Measurements from ENCODE around the gene NOX1.

DNA sequence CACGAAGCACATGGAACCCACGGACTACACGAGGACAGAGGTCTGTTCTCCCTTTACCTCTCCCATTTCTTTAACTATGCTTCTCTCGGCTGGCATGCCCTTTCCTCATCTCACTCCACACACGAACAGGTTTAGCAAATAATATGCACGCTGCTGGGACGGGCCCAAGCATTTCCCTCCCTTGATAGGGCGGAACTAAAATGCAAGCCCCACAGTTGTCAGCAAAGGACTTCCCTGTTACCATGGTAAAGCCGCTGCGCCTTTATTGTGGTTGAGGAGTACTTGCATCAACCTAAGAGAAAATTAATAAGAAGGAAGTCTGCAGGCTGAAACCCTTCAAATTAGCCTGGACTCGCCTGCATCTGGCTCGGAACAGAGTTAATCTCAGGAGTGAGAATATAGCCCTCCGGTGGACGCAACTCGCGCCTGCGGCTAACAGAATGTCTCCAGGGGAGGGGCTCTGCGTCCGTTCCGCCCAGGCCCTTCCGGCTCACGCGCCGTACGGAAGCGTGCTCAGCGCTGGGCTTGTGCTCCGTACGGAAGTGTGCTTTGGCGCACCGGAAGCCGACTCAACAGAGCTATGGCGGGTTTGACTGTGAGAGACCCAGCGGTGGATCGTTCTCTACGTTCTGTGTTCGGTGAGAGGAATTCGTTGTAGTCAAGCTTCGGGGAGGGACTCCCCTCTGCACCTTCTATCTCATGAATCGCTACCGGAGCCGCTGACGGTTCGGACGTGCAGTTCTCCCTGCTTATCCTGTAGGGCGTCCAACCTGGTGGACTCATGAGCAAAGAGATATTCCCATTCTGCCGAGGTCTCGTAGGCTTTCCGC lies 54.1 kb downstream of the NOX1 start, which contains the start of gene CSTF2:
- no peak for TF ChIP-seq EZH2phosphoT487 (conservative IDR thresholded peaks at IDR 0.05; ENCODE audit: low read length)
- TF ChIP-seq, protein P1, sequence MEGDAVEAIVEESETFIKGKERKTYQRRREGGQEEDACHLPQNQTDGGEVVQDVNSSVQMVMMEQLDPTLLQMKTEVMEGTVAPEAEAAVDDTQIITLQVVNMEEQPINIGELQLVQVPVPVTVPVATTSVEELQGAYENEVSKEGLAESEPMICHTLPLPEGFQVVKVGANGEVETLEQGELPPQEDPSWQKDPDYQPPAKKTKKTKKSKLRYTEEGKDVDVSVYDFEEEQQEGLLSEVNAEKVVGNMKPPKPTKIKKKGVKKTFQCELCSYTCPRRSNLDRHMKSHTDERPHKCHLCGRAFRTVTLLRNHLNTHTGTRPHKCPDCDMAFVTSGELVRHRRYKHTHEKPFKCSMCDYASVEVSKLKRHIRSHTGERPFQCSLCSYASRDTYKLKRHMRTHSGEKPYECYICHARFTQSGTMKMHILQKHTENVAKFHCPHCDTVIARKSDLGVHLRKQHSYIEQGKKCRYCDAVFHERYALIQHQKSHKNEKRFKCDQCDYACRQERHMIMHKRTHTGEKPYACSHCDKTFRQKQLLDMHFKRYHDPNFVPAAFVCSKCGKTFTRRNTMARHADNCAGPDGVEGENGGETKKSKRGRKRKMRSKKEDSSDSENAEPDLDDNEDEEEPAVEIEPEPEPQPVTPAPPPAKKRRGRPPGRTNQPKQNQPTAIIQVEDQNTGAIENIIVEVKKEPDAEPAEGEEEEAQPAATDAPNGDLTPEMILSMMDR (IDR thresholded peaks at IDR 0.05; ENCODE audit: insufficient read depth, low read length, poor library complexity, severe bottlenecking) = no peak

Data from SU-DHL-6 (cell line).